ENCODE results near the gene LRBA.

LRBA gene

GRCh38 chr4:150264595-150265161 lies 750.4 kb downstream of the LRBA start:
- no peak for DNase-seq (ENCODE audit: low read depth)

- DNase-seq (ENCODE audit: low read depth), result no peak
These were observed 752.5 kb downstream of the LRBA start for GRCh38 chr4:150262611-150263010.

GRCh38 chr4:150261571-150261970 lies 753.5 kb downstream of the LRBA start:
- DNase-seq (ENCODE audit: low read depth), result no peak

- DNase-seq (ENCODE audit: low read depth), result no peak
These were observed 755.1 kb downstream of the LRBA start for GRCh38 chr4:150259861-150260567.

GRCh38 chr4:150258569-150258968 lies 756.5 kb downstream of the LRBA start:
- no peak for DNase-seq (ENCODE audit: low read depth)

GRCh38 chr4:150256841-150257730 lies 758.0 kb downstream of the LRBA start:
- DNase-seq (ENCODE audit: low read depth), result no peak

GRCh38 chr4:150256225-150256620 lies 758.9 kb downstream of the LRBA start:
- no peak for DNase-seq (ENCODE audit: low read depth)

- DNase-seq (ENCODE audit: low read depth), result no peak
These were observed 759.4 kb downstream of the LRBA start for GRCh38 chr4:150255610-150256224.

- DNase-seq (ENCODE audit: low read depth), result no peak
These were observed 761.0 kb downstream of the LRBA start for GRCh38 chr4:150253965-150254630.

- no peak for DNase-seq (ENCODE audit: low read depth)
These were observed 761.7 kb downstream of the LRBA start for GRCh38 chr4:150253416-150253815.

GRCh38 chr4:150252741-150253140 lies 762.3 kb downstream of the LRBA start:
- DNase-seq (ENCODE audit: low read depth), result no peak

- no peak for DNase-seq (ENCODE audit: low read depth)
These were observed 762.8 kb downstream of the LRBA start for GRCh38 chr4:150252306-150252705.

GRCh38 chr4:150251752-150252190 lies 763.3 kb downstream of the LRBA start:
- no peak for DNase-seq (ENCODE audit: low read depth)

- DNase-seq (ENCODE audit: low read depth), result no peak
These were observed 764.0 kb downstream of the LRBA start for GRCh38 chr4:150250998-150251651.

GRCh38 chr4:150250293-150250997 lies 764.6 kb downstream of the LRBA start:
- no peak for DNase-seq (ENCODE audit: low read depth)

- no peak for DNase-seq (ENCODE audit: low read depth)
These were observed 766.9 kb downstream of the LRBA start for GRCh38 chr4:150248181-150248580.

GRCh38 chr4:150247184-150247583 lies 767.9 kb downstream of the LRBA start:
- DNase-seq (ENCODE audit: low read depth), result no peak

GRCh38 chr4:150244600-150244999 lies 770.5 kb downstream of the LRBA start:
- no peak for DNase-seq (ENCODE audit: low read depth)

- DNase-seq (ENCODE audit: low read depth), result no peak
These were observed 771.2 kb downstream of the LRBA start for GRCh38 chr4:150243932-150244331.

GRCh38 chr4:150242820-150243458 lies 772.1 kb downstream of the LRBA start:
- DNase-seq (ENCODE audit: low read depth), result peak; percentile 3

Data from activated T-cell treated with anti-CD3 and anti-CD28 coated beads for 48 hours (primary cell).